ENCODE data around the gene FANK1. TPM values are rescaled to one million over a fixed set of nuclear protein-coding genes. Genes with fewer than 3 reads are reported as not detected.
"Not testable (repeated sequence)": the region's sequence is repeated elsewhere in the genome, so short reads cannot be mapped to it uniquely, and the experiment has no call there.

FANK1 gene
- 0.35 TPM for total RNA-seq
- long read RNA-seq, partial matches to known transcripts = 0 of 1 reads
- long read RNA-seq, other reads (novel, unspliced or antisense) = 1 of 1 reads

- DNase-seq (peak; percentile 95), ATAC-seq (peak; percentile 91)
- intact Hi-C loops (cut with micrococcal nuclease) = not testable (repeated sequence)
These were observed at the start of gene FANK1 for GRCh38 chr10:125896088-125896934. FANK1 (plus strand) TSS chr10:125896564; CDS start chr10:125896643, 79 bp downstream.

- DNase-seq (no peak), ATAC-seq (no peak)
- intact Hi-C loops (cut with micrococcal nuclease) = no loop called here
These were observed 49.5 kb upstream of the FANK1 start for GRCh38 chr10:125846894-125847293.

DNA sequence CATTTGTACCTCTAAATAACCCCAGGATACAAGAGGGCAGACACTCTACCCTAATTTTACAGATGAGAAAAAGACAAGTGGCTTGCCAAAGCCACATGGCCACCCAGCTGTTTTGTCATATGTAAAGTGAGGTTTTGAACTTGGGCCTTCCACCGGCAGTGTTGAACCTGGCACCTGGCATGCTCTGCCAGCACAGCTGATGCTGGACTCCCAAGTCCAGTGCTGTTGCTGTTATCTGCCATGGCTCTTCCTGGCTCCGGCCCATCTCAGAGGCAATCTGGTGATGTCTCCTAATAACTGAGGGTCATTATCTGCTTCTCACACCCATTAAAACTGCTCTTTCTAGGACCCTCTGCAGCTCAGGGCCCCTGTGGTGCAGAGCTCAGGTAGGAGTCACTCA, 48.0 kb upstream of the FANK1 start:
- intact Hi-C loops (cut with micrococcal nuclease) = no loop called here
- no peak for DNase-seq
- no peak for ATAC-seq

DNA sequence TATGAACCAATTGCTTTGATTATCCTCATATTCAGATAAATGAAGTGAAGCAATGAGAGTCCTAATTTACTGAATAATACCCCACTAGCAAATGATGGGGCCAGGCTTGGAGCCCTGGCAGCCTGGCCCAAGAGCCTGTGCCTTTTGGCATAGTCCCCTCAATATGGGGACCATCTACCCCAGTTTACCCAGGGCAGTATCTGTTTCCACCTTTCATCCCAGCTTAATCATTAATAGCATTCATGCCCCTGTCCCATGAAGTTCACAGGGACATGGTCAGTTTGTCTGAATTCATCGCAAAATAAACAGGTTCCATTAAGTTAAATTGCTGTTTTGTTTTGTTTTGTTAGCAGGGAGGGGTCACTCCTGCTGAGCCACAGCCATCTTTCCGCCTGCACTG, 47.5 kb upstream of the FANK1 start:
- intact Hi-C loops (cut with micrococcal nuclease) = no loop called here
- ATAC-seq (no peak), DNase-seq (no peak)

- ATAC-seq (no peak), DNase-seq (no peak)
- intact Hi-C loops (cut with micrococcal nuclease) = no loop called here
These were observed 46.9 kb upstream of the FANK1 start for GRCh38 chr10:125849448-125849847.

GRCh38 chr10:125850766-125851731, 45.3 kb upstream of the FANK1 start:
- peak; percentile 77 for ATAC-seq
- intact Hi-C loops (cut with micrococcal nuclease) = no loop called here
- DNase-seq = no peak

GRCh38 chr10:125852487-125852886, 43.9 kb upstream of the FANK1 start:
- no peak for ATAC-seq
- intact Hi-C loops (cut with micrococcal nuclease) = no loop called here
- no peak for DNase-seq

GRCh38 chr10:125857185-125857760, 39.1 kb upstream of the FANK1 start:
- no peak for ATAC-seq
- intact Hi-C loops (cut with micrococcal nuclease) = no loop called here
- no peak for DNase-seq

DNA sequence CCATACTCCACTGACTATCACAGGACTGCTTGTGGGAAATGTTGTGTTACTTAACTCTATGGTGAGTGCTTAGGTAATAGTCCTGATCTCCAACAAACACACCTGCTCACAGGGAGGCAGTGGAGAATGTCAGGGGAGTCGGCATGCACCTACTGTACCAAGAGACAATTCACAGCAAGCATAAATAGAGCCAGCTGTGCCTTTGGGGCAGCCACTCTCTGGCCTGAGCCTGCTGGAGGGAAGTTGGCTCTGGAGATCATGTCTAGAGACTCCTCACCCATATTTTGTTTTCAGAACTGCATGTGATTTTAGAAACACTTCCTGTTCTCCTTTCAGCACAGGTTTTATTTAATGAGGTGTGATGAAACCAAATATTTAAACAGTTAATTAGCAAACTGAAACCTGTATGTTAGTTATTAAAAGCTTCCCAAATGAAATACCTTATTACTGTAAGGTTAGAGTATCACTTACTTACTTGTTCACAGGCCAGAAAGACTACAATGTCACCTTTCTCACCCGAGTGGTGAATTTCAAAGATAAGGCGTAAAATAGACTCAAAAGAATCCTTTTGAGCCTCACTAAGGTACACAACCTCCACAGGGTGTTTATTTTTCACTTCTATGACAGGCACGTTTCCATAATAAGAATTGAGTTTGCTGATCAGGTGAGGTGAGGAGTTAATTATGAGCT, 37.1 kb upstream of the FANK1 start:
- no peak for DNase-seq
- ATAC-seq = no peak
- intact Hi-C loops (cut with micrococcal nuclease) = no loop called here

GRCh38 chr10:125865120-125865519, 31.2 kb upstream of the FANK1 start:
- intact Hi-C loops (cut with micrococcal nuclease) = no loop called here
- no peak for ATAC-seq
- no peak for DNase-seq

DNA sequence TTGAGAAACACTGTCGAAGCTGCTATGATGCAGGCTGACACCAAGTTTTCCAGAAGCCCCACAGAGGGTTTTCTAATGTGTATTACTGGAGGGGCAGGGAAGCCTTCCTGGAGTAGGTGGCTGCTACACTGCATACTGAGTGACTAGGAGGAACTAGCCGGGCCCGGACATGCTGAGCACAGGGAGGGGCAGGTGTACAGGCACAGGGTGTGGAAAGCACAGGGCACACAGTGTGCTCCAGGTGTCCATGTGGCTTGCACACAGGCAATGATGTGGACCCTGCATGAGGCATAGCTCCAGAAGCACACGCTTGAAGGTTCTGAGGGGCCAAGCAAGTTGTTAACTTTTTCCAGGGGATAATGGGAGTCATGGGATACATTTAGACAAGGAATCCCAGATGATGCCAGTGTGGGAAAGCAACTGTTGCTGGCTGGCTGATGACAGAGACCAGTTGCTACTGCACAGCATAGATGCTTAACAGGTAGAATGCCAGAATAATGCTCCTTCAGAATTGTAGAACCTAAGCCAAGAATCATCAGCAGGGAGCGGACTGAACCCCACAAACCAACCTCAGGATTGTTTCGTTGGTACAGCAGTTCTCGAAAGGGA, 29.8 kb upstream of the FANK1 start:
- DNase-seq (no peak), ATAC-seq (no peak)
- intact Hi-C loops (cut with micrococcal nuclease) = no loop called here

DNA sequence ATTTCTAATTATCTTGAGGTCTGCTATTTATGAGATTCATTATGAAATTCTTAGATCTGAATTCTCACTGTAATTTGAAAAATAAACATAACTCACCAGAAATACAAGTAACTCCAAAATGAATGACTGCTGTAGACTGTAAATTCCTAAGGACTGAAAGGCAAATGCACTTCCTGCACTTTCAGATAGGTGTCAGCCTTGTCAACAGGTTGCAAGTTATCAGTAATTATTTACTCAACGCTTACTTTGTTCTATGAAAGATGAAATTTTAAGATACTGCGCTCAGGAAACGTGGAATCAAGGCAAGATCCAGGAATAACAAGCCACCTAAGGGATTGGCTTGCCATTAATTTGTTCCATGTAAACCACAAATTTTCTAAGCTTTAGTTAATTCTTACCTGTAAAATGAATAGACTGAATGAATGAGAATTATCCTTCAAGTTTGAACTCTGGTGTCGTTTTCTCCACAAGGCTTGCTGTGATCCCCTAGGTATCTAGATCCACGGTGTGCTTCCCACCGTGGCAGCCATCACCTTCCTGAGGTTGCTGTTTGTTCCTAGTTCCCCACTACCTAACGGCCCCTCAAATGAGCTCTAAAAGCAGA, 27.9 kb upstream of the FANK1 start:
- ATAC-seq = no peak
- intact Hi-C loops (cut with micrococcal nuclease) = no loop called here

GRCh38 chr10:125871338-125871737, 25.0 kb upstream of the FANK1 start:
- ATAC-seq (no peak), DNase-seq (no peak)
- intact Hi-C loops (cut with micrococcal nuclease) = no loop called here

More for the DNA sequence above, 27.9 kb upstream of the FANK1 start:
- DNase-seq = no peak

DNA sequence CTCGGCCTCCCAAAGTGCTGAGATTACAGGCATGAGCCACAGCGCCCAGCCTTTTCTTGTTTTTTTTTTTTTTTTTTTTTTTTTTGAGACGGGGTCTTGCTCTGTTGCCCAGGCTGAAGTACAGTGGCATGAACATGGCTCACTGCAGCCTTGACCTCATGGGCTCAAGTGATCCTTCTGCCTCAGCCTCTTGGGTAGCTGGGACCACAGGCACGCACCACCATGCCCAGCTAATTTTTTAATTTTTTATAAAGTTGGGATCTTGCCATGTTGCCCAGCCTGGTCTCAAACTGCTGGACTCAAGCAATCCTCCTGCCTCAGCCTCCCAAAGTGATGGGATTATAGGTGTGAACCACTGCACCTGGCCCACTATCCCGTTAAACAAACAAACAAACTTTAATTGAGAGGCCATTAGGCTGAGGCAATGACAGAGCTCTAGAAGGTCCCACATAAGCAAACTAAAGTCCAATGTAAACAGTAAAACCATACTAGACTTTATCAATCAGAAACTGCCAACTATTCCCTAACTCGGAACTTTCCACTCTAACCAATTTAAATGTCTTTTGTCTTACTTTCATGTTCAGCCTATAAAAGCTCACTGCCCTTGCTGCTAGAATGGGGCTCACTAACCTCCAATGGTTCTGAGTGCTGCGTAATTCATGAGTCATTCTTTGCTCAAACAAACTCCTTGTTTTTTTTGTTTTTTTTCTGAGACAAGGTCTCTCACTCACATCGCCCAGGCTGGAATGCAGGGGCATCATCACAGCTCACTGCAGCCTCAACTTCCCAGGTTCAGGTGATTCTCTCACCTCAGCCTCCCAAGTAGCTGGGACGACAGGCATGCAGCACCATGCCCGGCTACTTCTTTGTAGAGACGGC, 17.2 kb upstream of the FANK1 start:
- DNase-seq (no peak), ATAC-seq (no peak)
- intact Hi-C loops (cut with micrococcal nuclease) = no loop called here

DNA sequence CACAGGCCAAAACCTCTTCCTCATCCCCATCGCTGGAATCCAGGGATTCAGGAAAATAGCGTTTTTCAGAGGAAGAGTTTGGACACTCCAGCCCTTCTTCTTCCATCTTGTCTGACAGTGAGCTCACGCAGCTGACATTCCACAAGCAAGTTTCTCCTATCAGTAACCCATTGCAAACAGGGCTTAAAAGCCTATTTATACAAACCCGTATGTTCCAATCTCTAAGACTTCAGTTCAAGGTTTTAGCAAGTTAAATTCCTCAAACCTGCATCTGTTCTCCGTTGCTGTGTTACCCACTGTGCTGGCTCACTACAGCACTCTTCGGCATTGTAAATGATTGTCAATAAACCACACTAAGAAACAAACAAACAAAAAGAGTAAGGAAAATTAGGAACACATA, 15.6 kb upstream of the FANK1 start:
- ATAC-seq (peak; percentile 43), DNase-seq (no peak)
- intact Hi-C loops (cut with micrococcal nuclease) = no loop called here

GRCh38 chr10:125881192-125881591, 15.2 kb upstream of the FANK1 start, which contains the start of gene DHX32:
DHX32 (minus strand) TSS chr10:125881292; CDS start chr10:125880824, 468 bp downstream.
- ATAC-seq = peak; percentile 74
- no peak for DNase-seq
- intact Hi-C loops (cut with micrococcal nuclease) = no loop called here

- intact Hi-C loops (cut with micrococcal nuclease) = no loop called here
- DNase-seq (no peak), ATAC-seq (no peak)
These were observed 13.8 kb upstream of the FANK1 start for GRCh38 chr10:125882596-125882995.
